ENCODE results near the gene SETD4. TPM values are rescaled to one million over a fixed set of nuclear protein-coding genes. Genes with fewer than 3 reads are reported as not detected.

The SETD4 gene
- total and polyA plus RNA-seq, 2 donors (not counting 1 experiment from before 2014, with no cell fraction given) = 15.1 to 48.5 TPM

GRCh38 chr21:36005018-36005417 is 55.3 kb downstream of the SETD4 start:
- intact Hi-C loops (cut with micrococcal nuclease) = no loop called here
- Mint-ChIP-seq H3K4me1 (no peaks in the 10 kb centered on the region), H3K27me3 (peaks cover 25% of the 10 kb centered on the region), H3K27ac (no peak overlapping the region), H3K9me3 (ENCODE audit: insufficient read depth) (no peaks in the 10 kb centered on the region), H3K4me3 (no peak overlapping the region)
- H3K9ac ChIP-seq (ENCODE audit: low read length) = no peak overlapping the region
- 83% methylated on average over 12 of the region's 17 CpGs for WGBS (ENCODE audit: insufficient coverage)
- POLR2A ChIA-PET = no interaction called here
- no peaks in the 10 kb centered on the region for H3K79me2 ChIP-seq (ENCODE audit: control insufficient read depth, insufficient read depth, low read length)
- TF ChIP-seq EZH2 (IDR thresholded peaks at IDR 0.05; ENCODE audit: borderline replicate concordance, insufficient read depth, low read depth, low read length, poor library complexity, severe bottlenecking) (no peak), CTCF (IDR thresholded peaks at IDR 0.05) (no peak)
- no peaks in the 10 kb centered on the region for H3K36me3 ChIP-seq (replicated peaks in 1 of 2; ENCODE audit: control extremely low read depth in 1 of 2, control insufficient read depth in 1 of 2, extremely low read depth in 1 of 2, insufficient read depth in 2 of 2, low read length in 1 of 2)
- ATAC-seq (ENCODE audit: low read depth) (no peak), DNase-seq (no peak)
- H3K4me2 ChIP-seq (replicated peaks; ENCODE audit: low read depth, low read length, poor library complexity, severe bottlenecking) = no peak overlapping the region
- no peaks in the 10 kb centered on the region for H3K4me1 ChIP-seq (ENCODE audit: control insufficient read depth in 2 of 2, insufficient read depth in 2 of 2, low read length in 2 of 2)
- peaks cover 0 to 7% (median 0%) of the 10 kb centered on the region in 4 experiments for H3K27me3 ChIP-seq (replicated peaks in 1 of 4; ENCODE audit: control extremely low read depth in 1 of 4, control insufficient read depth in 3 of 4, insufficient read depth in 4 of 4, low read length in 3 of 4)
- CTCF ChIA-PET = no interaction called here
- H2AFZ ChIP-seq (ENCODE audit: insufficient read depth, low read depth, low read length, poor library complexity, severe bottlenecking) = no peak overlapping the region
- H4K20me1 ChIP-seq (ENCODE audit: control insufficient read depth, insufficient read depth, low read length, poor library complexity, severe bottlenecking) = no peaks in the 10 kb centered on the region
- H3K9me3 ChIP-seq (ENCODE audit: control extremely low read depth in 1 of 3, control insufficient read depth in 2 of 3, insufficient read depth in 1 of 3, low read length in 2 of 3) = peaks cover 0 to 3% (median 0%) of the 10 kb centered on the region in 3 donors
- no peak overlapping the region for H3K4me3 ChIP-seq (ENCODE audit: control extremely low read depth in 1 of 5, extremely low read depth in 1 of 5, insufficient read depth in 1 of 5, low read depth in 2 of 5, low read length in 4 of 5)
- H3K27ac ChIP-seq (ENCODE audit: low read length in 2 of 2) = no peak overlapping the region

GRCh38 chr21:36004441-36004840 is 55.9 kb downstream of the SETD4 start:
- Histone ChIP-seq H3K27ac (ENCODE audit: low read length in 2 of 2) (no peak overlapping the region), H2AFZ (ENCODE audit: insufficient read depth, low read depth, low read length, poor library complexity, severe bottlenecking) (no peak overlapping the region), H3K4me3 (ENCODE audit: control extremely low read depth in 1 of 5, extremely low read depth in 1 of 5, insufficient read depth in 1 of 5, low read depth in 2 of 5, low read length in 4 of 5) (no peak overlapping the region), H3K79me2 (ENCODE audit: control insufficient read depth, insufficient read depth, low read length) (no peaks in the 10 kb centered on the region), H4K20me1 (ENCODE audit: control insufficient read depth, insufficient read depth, low read length, poor library complexity, severe bottlenecking) (no peaks in the 10 kb centered on the region), H3K36me3 (replicated peaks in 1 of 2; ENCODE audit: control extremely low read depth in 1 of 2, control insufficient read depth in 1 of 2, extremely low read depth in 1 of 2, insufficient read depth in 2 of 2, low read length in 1 of 2) (no peaks in the 10 kb centered on the region), H3K4me1 (ENCODE audit: control insufficient read depth in 2 of 2, insufficient read depth in 2 of 2, low read length in 2 of 2) (no peaks in the 10 kb centered on the region), H3K9me3 (ENCODE audit: control extremely low read depth in 1 of 3, control insufficient read depth in 2 of 3, insufficient read depth in 1 of 3, low read length in 2 of 3) (peaks cover 0 to 3% (median 0%) of the 10 kb centered on the region in 3 donors), H3K9ac (ENCODE audit: low read length) (no peak overlapping the region), H3K27me3 (replicated peaks in 1 of 4; ENCODE audit: control extremely low read depth in 1 of 4, control insufficient read depth in 3 of 4, insufficient read depth in 4 of 4, low read length in 3 of 4) (peaks cover 0 to 7% (median 1%) of the 10 kb centered on the region in 4 experiments), H3K4me2 (replicated peaks; ENCODE audit: low read depth, low read length, poor library complexity, severe bottlenecking) (no peak overlapping the region)
- no peak overlapping the region for H3K27ac Mint-ChIP-seq
- POLR2A ChIA-PET = no interaction called here
- DNase-seq (no peak), ATAC-seq (ENCODE audit: low read depth) (no peak)
- no peaks in the 10 kb centered on the region for H3K4me1 Mint-ChIP-seq
- WGBS (ENCODE audit: insufficient coverage) = 100% methylated on average over 1 of the region's 13 CpGs
- no peaks in the 10 kb centered on the region for H3K9me3 Mint-ChIP-seq (ENCODE audit: insufficient read depth)
- intact Hi-C loops (cut with micrococcal nuclease) = no loop called here
- no peak for TF ChIP-seq EZH2 (IDR thresholded peaks at IDR 0.05; ENCODE audit: borderline replicate concordance, insufficient read depth, low read depth, low read length, poor library complexity, severe bottlenecking)
- no peak for TF ChIP-seq CTCF (IDR thresholded peaks at IDR 0.05)
- H3K27me3 Mint-ChIP-seq = peaks cover 30% of the 10 kb centered on the region
- no peak overlapping the region for H3K4me3 Mint-ChIP-seq
- CTCF ChIA-PET = no interaction called here
